GM23338 (cell line): ENCODE data around the gene DGKE. TPM values are rescaled to one million over a fixed set of nuclear protein-coding genes. Genes with fewer than 3 reads are reported as not detected.

ENCODE experiments used
- ATAC-seq: fragments of 200-7000 bp; cut with Tn5 transposase; 3 replicates; pipeline ENCODE4 v1.9.1; 2020
- DNase-seq: peaks from one replicate; pipeline ENCODE4 v3.0.0-alpha.2; 2015; ENCODE audit warnings: low spot score
- H2AFZ ChIP-seq: fragments of 200-600 bp; sonication (generic); 2 replicates; pipeline ENCODE4 v1.8.0; 2016; ENCODE audit warnings: antibody characterized with exemption, mild to moderate bottlenecking, moderate library complexity
- H3F3A ChIP-seq: fragments of 200-600 bp; sonication (generic); replicated peaks from 2 replicates; pipeline ENCODE4 v1.8.0; 2017; ENCODE audit warnings: antibody characterized with exemption, mixed run types, low read depth
- H3K27ac ChIP-seq: fragments of 200-600 bp; sonication (generic); 2 replicates; pipeline ENCODE4 v1.6.1; 2016; ENCODE audit warnings: low read depth
- H3K27me3 ChIP-seq: fragments of 200-600 bp; sonication (generic); 2 replicates; pipeline ENCODE4 v1.8.0; 2016; ENCODE audit warnings: mild to moderate bottlenecking, mixed run types, moderate library complexity; ENCODE audit not compliant: insufficient read depth
- H3K36me3 ChIP-seq: fragments of 200-600 bp; sonication (generic); 2 replicates; pipeline ENCODE4 v1.8.0; 2016; ENCODE audit warnings: mild to moderate bottlenecking; ENCODE audit not compliant: insufficient read depth
- H3K4me1 ChIP-seq: fragments of 200-600 bp; sonication (generic); 2 replicates; pipeline ENCODE4 v1.8.0; 2016; ENCODE audit warnings: mild to moderate bottlenecking, moderate library complexity; ENCODE audit not compliant: insufficient read depth
- H3K4me2 ChIP-seq: fragments of 200-600 bp; sonication (generic); 2 replicates; pipeline ENCODE4 v1.7.1; 2017; ENCODE audit warnings: mixed run types
- H3K4me3 ChIP-seq: fragments of 200-600 bp; sonication (generic); 2 replicates; pipeline ENCODE4 v1.6.1; 2016; ENCODE audit warnings: mixed run types
- H3K79me2 ChIP-seq: fragments of 200-600 bp; sonication (generic); replicated peaks from 2 replicates; pipeline ENCODE4 v1.8.0; 2017; ENCODE audit warnings: mild to moderate bottlenecking; ENCODE audit not compliant: insufficient read depth
- H3K9me2 ChIP-seq: fragments of 200-600 bp; sonication (generic); 2 replicates; pipeline ENCODE4 v1.8.0; 2017; ENCODE audit not compliant: insufficient read depth
- H4K20me1 ChIP-seq: fragments of 200-600 bp; sonication (generic); replicated peaks from 2 replicates; pipeline ENCODE4 v1.8.0; 2017; ENCODE audit warnings: mild to moderate bottlenecking; ENCODE audit not compliant: insufficient read depth
- H3K27ac Mint-ChIP-seq: 2 replicates; pipeline ENCODE4 v1.8.0; 2020; ENCODE audit warnings: inconsistent platforms, mild to moderate bottlenecking, moderate library complexity, mixed read lengths
- H3K27me3 Mint-ChIP-seq: 3 replicates; pipeline ENCODE4 v1.8.0; 2022; ENCODE audit warnings: low read depth, mild to moderate bottlenecking, moderate library complexity, mixed read lengths, inconsistent platforms; ENCODE audit not compliant: insufficient read depth, poor library complexity
- H3K36me3 Mint-ChIP-seq: 3 replicates; pipeline ENCODE4 v1.8.0; 2021; ENCODE audit warnings: low read depth, mild to moderate bottlenecking, inconsistent platforms, moderate library complexity, mixed read lengths
- H3K4me1 Mint-ChIP-seq: 3 replicates; pipeline ENCODE4 v1.8.0; 2020; ENCODE audit warnings: mild to moderate bottlenecking, inconsistent platforms, mixed read lengths
- H3K4me3 Mint-ChIP-seq: 3 replicates; pipeline ENCODE4 v1.8.0; 2021; ENCODE audit warnings: moderate library complexity, mild to moderate bottlenecking, inconsistent platforms, mixed read lengths
- H3K9me3 Mint-ChIP-seq: 3 replicates; pipeline ENCODE4 v1.8.0; 2020; ENCODE audit warnings: moderate library complexity, mild to moderate bottlenecking, inconsistent platforms, mixed read lengths
- CREB1 ChIP-seq: fragments of 250-450 bp; sonication (Bioruptor Pico); IDR thresholded peaks from 2 replicates; pipeline ENCODE4 v1.5.0; 2020; ENCODE audit warnings: low read depth, mild to moderate bottlenecking, moderate library complexity
- CTCF ChIP-seq, 2 experiments: fragments of 200-600 bp in 1 of 2; sonication (generic) in 1 of 2; conservative IDR thresholded peaks; 2 replicates each; pipeline versions ENCODE4 v1.5.1 to v1.6.1; 2016 to 2017; ENCODE audit warnings: antibody characterized with exemption in 2 of 2, low read depth in 2 of 2, mild to moderate bottlenecking in 2 of 2, moderate library complexity in 1 of 2
- ETS1 ChIP-seq: IDR thresholded peaks from 2 replicates; pipeline ENCODE4 v1.6.1; 2016; ENCODE audit warnings: antibody characterized with exemption
- EZH2 ChIP-seq: fragments of 200-600 bp; sonication (generic); IDR thresholded peaks from one replicate; pipeline ENCODE4 v1.8.0; 2017; ENCODE audit warnings: antibody characterized with exemption, mild to moderate bottlenecking, low read depth; ENCODE audit not compliant: unreplicated experiment
- EZH2phosphoT487 ChIP-seq: fragments of 200-600 bp; sonication (generic); IDR thresholded peaks from one replicate; pipeline ENCODE4 v1.8.1; 2018; ENCODE audit warnings: antibody characterized with exemption; ENCODE audit not compliant: unreplicated experiment
- JUNB ChIP-seq: IDR thresholded peaks from one replicate; pipeline ENCODE4 v1.6.1; 2016; ENCODE audit warnings: antibody characterized with exemption; ENCODE audit not compliant: unreplicated experiment
- NANOG ChIP-seq: IDR thresholded peaks from 2 replicates; pipeline ENCODE4 v1.6.1; 2016; ENCODE audit warnings: antibody characterized with exemption, borderline replicate concordance
- POLR2AphosphoS5 ChIP-seq: IDR thresholded peaks from 2 replicates; pipeline ENCODE4 v1.6.1; 2016; ENCODE audit warnings: antibody characterized with exemption, low read depth
- REST ChIP-seq: IDR thresholded peaks from one replicate; pipeline ENCODE4 v1.6.1; 2018; ENCODE audit warnings: antibody characterized with exemption; ENCODE audit not compliant: unreplicated experiment
- STAT1 ChIP-seq: IDR thresholded peaks from one replicate; pipeline ENCODE4 v1.6.1; 2016; ENCODE audit warnings: antibody characterized with exemption; ENCODE audit not compliant: unreplicated experiment
- ZNF114 ChIP-seq: fragments of 250-450 bp; sonication (Bioruptor Pico); IDR thresholded peaks from 2 replicates; pipeline ENCODE4 v1.5.0; 2020; ENCODE audit warnings: mild to moderate bottlenecking, moderate library complexity
- ZNF331 ChIP-seq: fragments of 250-450 bp; sonication (Bioruptor Pico); IDR thresholded peaks from 2 replicates; pipeline ENCODE4 v1.5.0; 2020; ENCODE audit warnings: low read depth, mild to moderate bottlenecking, moderate library complexity
- ZNF462 ChIP-seq: fragments of 250-450 bp; sonication (Bioruptor Pico); IDR thresholded peaks from 2 replicates; pipeline ENCODE4 v1.5.0; 2020; ENCODE audit warnings: mild to moderate bottlenecking, moderate library complexity
- polyA plus RNA-seq: library from polyadenylated mRNA; unstranded; fragments of >200 nt; fragmentation: Nextera tagmentation; extraction: Ambion mirVana; gene quantifications from 2 replicates; pipeline ENCODE4 v1.2.1, GENCODE V29; 2016
- total RNA-seq: library from RNA; depleted of rRNA; stranded (reverse); fragments of >200 nt; shearing (Covaris generic); gene quantifications from 2 replicates; pipeline ENCODE4 v1.2.3, GENCODE V29; 2014

Gene DGKE
- total and polyA plus RNA-seq, 2 experiments from 2014 or later = 3.9 to 10.1 TPM

- TF ChIP-seq ZNF331 (CRISPR knock-in tag) (no peak), EZH2phosphoT487 (no peak), EZH2 (no peak), CTCF (conservative IDR thresholded peaks at IDR 0.05; ENCODE audit: low read depth in 2 of 2) (no peak), POLR2AphosphoS5 (no peak), ETS1 (no peak), REST (no peak), STAT1 (no peak), ZNF462 (no peak), CREB1 (CRISPR knock-in tag) (no peak), NANOG (no peak), JUNB (no peak), ZNF114 (CRISPR knock-in tag) (no peak)
Observed at GRCh38 chr17:56876766-56877179, 42.8 kb downstream of the DGKE start.

More at GRCh38 chr17:56876766-56877179, 42.8 kb downstream of the DGKE start:
- DNase-seq (no peak), ATAC-seq (no peak)
- H3K4me3 Mint-ChIP-seq = no peak overlapping the region
- no peak overlapping the region for H3K27ac Mint-ChIP-seq
- H3K4me1 ChIP-seq = no peaks in the 10 kb centered on the region
- no peaks in the 10 kb centered on the region for H3K9me2 ChIP-seq
- no peaks in the 10 kb centered on the region for H3K27me3 ChIP-seq
- no peak overlapping the region for H2AFZ ChIP-seq
- no peak overlapping the region for H3K4me3 ChIP-seq
- H3K36me3 ChIP-seq = no peaks in the 10 kb centered on the region
- no peaks in the 10 kb centered on the region; the same call in 1 of the 3 replicates for H3K36me3 Mint-ChIP-seq
- H3K79me2 ChIP-seq = no peaks in the 10 kb centered on the region
- H3F3A ChIP-seq = no peaks in the 10 kb centered on the region
- H3K4me2 ChIP-seq = no peak overlapping the region
- H3K4me1 Mint-ChIP-seq = no peaks in the 10 kb centered on the region
- peaks cover 5% of the 10 kb centered on the region for H3K27me3 Mint-ChIP-seq
- H4K20me1 ChIP-seq = no peaks in the 10 kb centered on the region
- H3K27ac ChIP-seq = no peak overlapping the region
- peaks cover 5% of the 10 kb centered on the region; the same call in 1 of the 3 replicates for H3K9me3 Mint-ChIP-seq
